Mucosa of stomach (tissue), 1 donor: ENCODE data around the gene SMYD3.

ENCODE experiments used
- H3K27me3 ChIP-seq: one replicate; pipeline ENCODE4 v1.7.0; 2013; ENCODE audit warnings: mild to moderate bottlenecking, low read length; ENCODE audit not compliant: control insufficient read depth, insufficient read depth
- H3K36me3 ChIP-seq: one replicate; pipeline ENCODE4 v1.7.0; 2013; ENCODE audit warnings: low read length; ENCODE audit not compliant: control insufficient read depth, insufficient read depth
- H3K4me1 ChIP-seq: one replicate; pipeline ENCODE4 v1.7.0; 2013; ENCODE audit warnings: mild to moderate bottlenecking, low read length; ENCODE audit not compliant: control insufficient read depth, insufficient read depth
- H3K4me3 ChIP-seq: one replicate; pipeline ENCODE4 v1.7.0; 2013; ENCODE audit warnings: low read length
- H3K9ac ChIP-seq: one replicate; pipeline ENCODE4 v1.7.0; 2013; ENCODE audit warnings: mild to moderate bottlenecking, low read length, moderate library complexity
- H3K9me3 ChIP-seq: one replicate; pipeline ENCODE4 v1.7.0; 2013; ENCODE audit warnings: mild to moderate bottlenecking, low read length, moderate library complexity; ENCODE audit not compliant: control insufficient read depth
- donor health status: Pancreatic carcinoma.

The SMYD3 gene

GRCh38 chr1:245765230-245766000 lies 741.7 kb downstream of the SMYD3 start:
- no peak overlapping the region for H3K4me3 ChIP-seq
- H3K9ac ChIP-seq = no peak overlapping the region
- no peaks in the 10 kb centered on the region for H3K9me3 ChIP-seq
- no peaks in the 10 kb centered on the region for H3K4me1 ChIP-seq
- no peaks in the 10 kb centered on the region for H3K36me3 ChIP-seq
- no peaks in the 10 kb centered on the region for H3K27me3 ChIP-seq

GRCh38 chr1:245763873-245764331 lies 743.2 kb downstream of the SMYD3 start:
- Histone ChIP-seq H3K9ac (no peak overlapping the region), H3K9me3 (no peaks in the 10 kb centered on the region), H3K36me3 (no peaks in the 10 kb centered on the region), H3K27me3 (no peaks in the 10 kb centered on the region), H3K4me1 (no peaks in the 10 kb centered on the region), H3K4me3 (no peak overlapping the region)

- no peaks in the 10 kb centered on the region for H3K27me3 ChIP-seq
- H3K9me3 ChIP-seq = no peaks in the 10 kb centered on the region
- H3K36me3 ChIP-seq = no peaks in the 10 kb centered on the region
- H3K4me1 ChIP-seq = no peaks in the 10 kb centered on the region
- no peak overlapping the region for H3K4me3 ChIP-seq
- H3K9ac ChIP-seq = no peak overlapping the region
Measured at GRCh38 chr1:245762396-245762910, 744.6 kb downstream of the SMYD3 start.

- H3K9ac ChIP-seq = no peak overlapping the region
- no peaks in the 10 kb centered on the region for H3K36me3 ChIP-seq
- no peaks in the 10 kb centered on the region for H3K9me3 ChIP-seq
Measured at GRCh38 chr1:245760301-245760700, 746.8 kb downstream of the SMYD3 start.

GRCh38 chr1:245754463-245754961 lies 752.6 kb downstream of the SMYD3 start:
- no peaks in the 10 kb centered on the region for H3K27me3 ChIP-seq
- no peaks in the 10 kb centered on the region for H3K4me1 ChIP-seq
- no peaks in the 10 kb centered on the region for H3K9me3 ChIP-seq
- H3K4me3 ChIP-seq = no peak overlapping the region
- no peaks in the 10 kb centered on the region for H3K36me3 ChIP-seq
- H3K9ac ChIP-seq = no peak overlapping the region

More at GRCh38 chr1:245760301-245760700, 746.8 kb downstream of the SMYD3 start:
- Histone ChIP-seq H3K4me1 (no peaks in the 10 kb centered on the region), H3K27me3 (no peaks in the 10 kb centered on the region), H3K4me3 (no peak overlapping the region)

GRCh38 chr1:245753807-245754206 lies 753.3 kb downstream of the SMYD3 start:
- no peak overlapping the region for H3K4me3 ChIP-seq
- H3K4me1 ChIP-seq = no peaks in the 10 kb centered on the region
- H3K36me3 ChIP-seq = no peaks in the 10 kb centered on the region
- no peak overlapping the region for H3K9ac ChIP-seq
- H3K9me3 ChIP-seq = no peaks in the 10 kb centered on the region
- no peaks in the 10 kb centered on the region for H3K27me3 ChIP-seq

GRCh38 chr1:245752561-245752960 lies 754.5 kb downstream of the SMYD3 start:
- H3K27me3 ChIP-seq = no peaks in the 10 kb centered on the region
- H3K9me3 ChIP-seq = no peaks in the 10 kb centered on the region
- no peak overlapping the region for H3K9ac ChIP-seq
- H3K36me3 ChIP-seq = no peaks in the 10 kb centered on the region
- H3K4me1 ChIP-seq = no peaks in the 10 kb centered on the region
- H3K4me3 ChIP-seq = no peak overlapping the region

- Histone ChIP-seq H3K9ac (no peak overlapping the region), H3K9me3 (no peaks in the 10 kb centered on the region), H3K4me1 (no peaks in the 10 kb centered on the region), H3K4me3 (no peak overlapping the region), H3K36me3 (no peaks in the 10 kb centered on the region), H3K27me3 (no peaks in the 10 kb centered on the region)
Measured at GRCh38 chr1:245751726-245752470, 755.2 kb downstream of the SMYD3 start.

- Histone ChIP-seq H3K4me3 (no peak overlapping the region), H3K9me3 (no peaks in the 10 kb centered on the region), H3K9ac (no peak overlapping the region), H3K4me1 (no peaks in the 10 kb centered on the region), H3K27me3 (no peaks in the 10 kb centered on the region), H3K36me3 (no peaks in the 10 kb centered on the region)
Measured at GRCh38 chr1:245751116-245751515, 756.0 kb downstream of the SMYD3 start.

- no peaks in the 10 kb centered on the region for H3K4me1 ChIP-seq
- no peak overlapping the region for H3K9ac ChIP-seq
- no peak overlapping the region for H3K4me3 ChIP-seq
- no peaks in the 10 kb centered on the region for H3K9me3 ChIP-seq
- H3K36me3 ChIP-seq = no peaks in the 10 kb centered on the region
- H3K27me3 ChIP-seq = no peaks in the 10 kb centered on the region
Measured at GRCh38 chr1:245750261-245750660, 756.8 kb downstream of the SMYD3 start.

- H3K4me1 ChIP-seq = no peaks in the 10 kb centered on the region
- H3K4me3 ChIP-seq = no peak overlapping the region
- no peaks in the 10 kb centered on the region for H3K27me3 ChIP-seq
- no peaks in the 10 kb centered on the region for H3K9me3 ChIP-seq
- H3K36me3 ChIP-seq = no peaks in the 10 kb centered on the region
- no peak overlapping the region for H3K9ac ChIP-seq
Measured at GRCh38 chr1:245749053-245749452, 758.0 kb downstream of the SMYD3 start.

- Histone ChIP-seq H3K9ac (no peak overlapping the region), H3K4me1 (no peaks in the 10 kb centered on the region), H3K9me3 (no peaks in the 10 kb centered on the region), H3K36me3 (no peaks in the 10 kb centered on the region), H3K27me3 (no peaks in the 10 kb centered on the region), H3K4me3 (no peak overlapping the region)
Measured at GRCh38 chr1:245748646-245749045, 758.4 kb downstream of the SMYD3 start.
